K562 (cell line): Measurements from ENCODE around the gene USP1. TPM values are rescaled to one million over a fixed set of nuclear protein-coding genes. Genes with fewer than 3 reads are reported as not detected.

ENCODE experiments used
- ATAC-seq: fragments of 200-7000 bp; cut with Tn5 transposase; 3 replicates; pipeline ENCODE4 v1.9.1; 2020; ENCODE audit warnings: moderate library complexity
- BruUV-seq: library from RNA; stranded (reverse); fragments of 400-500 nt; replicated peaks from 2 replicates; lab custom pipeline; 2021; lab: Mats Ljungman, UMichigan
- CTCF ChIA-PET: fragments of 300-600 bp; formaldehyde crosslinking; extraction: SDS; loops from one replicate; lab custom pipeline; 2021; ENCODE audit warnings: low intra/inter-chr PET ratio; lab: Yijun Ruan, JAX
- POLR2A ChIA-PET: fragments of 300-600, 350-650 bp; sonication (Branson Sonifier 250); formaldehyde crosslinking; extraction: SDS; loops from one replicate; lab custom pipeline; 2021; ENCODE audit warnings: antibody characterized with exemption, inconsistent platforms; lab: Yijun Ruan, JAX
- DNase-seq, 4 experiments: peaks; one replicate each; pipeline versions ENCODE4 v3.0.0 to v3.0.0-alpha.2; 2011 to 2018; ENCODE audit warnings: low spot score in 3 of 4, mixed read lengths in 3 of 4; ENCODE audit errors: extremely low read depth in 1 of 4
- FAIRE-seq: peaks from 2 replicates; lab custom pipeline; 2011; peaks lifted over from hg19 to GRCh38; lab: Jason Lieb, UNC
- H2AFZ ChIP-seq: 2 replicates; pipeline ENCODE4 v1.6.0; 2011; ENCODE audit warnings: low read depth, low read length, control low read depth, inconsistent platforms
- H3K27ac ChIP-seq: fragments of 200-600 bp; 3 replicates; pipeline ENCODE4 v1.8.0; 2011; ENCODE audit warnings: low read depth, mild to moderate bottlenecking, control low read depth, inconsistent platforms, low read length, moderate library complexity, mixed read lengths; ENCODE audit errors: extremely low read depth
- H3K27me3 ChIP-seq, 2 experiments: fragments of 300-600 bp in 1 of 2; 2 replicates in 1 of 2; 3 replicates in 1 of 2; pipeline versions ENCODE4 v1.6.0 to v1.8.0; 2011; ENCODE audit warnings: inconsistent platforms in 2 of 2, low read length in 2 of 2, mild to moderate bottlenecking in 1 of 2, mixed read lengths in 1 of 2, moderate library complexity in 1 of 2; ENCODE audit not compliant: control insufficient read depth in 2 of 2, insufficient read depth in 2 of 2
- H3K36me3 ChIP-seq: fragments of 300-600 bp; 3 replicates; pipeline ENCODE4 v1.8.0; 2011; ENCODE audit warnings: mild to moderate bottlenecking, low read length, inconsistent platforms; ENCODE audit not compliant: control insufficient read depth, insufficient read depth
- H3K4me1 ChIP-seq, 2 experiments: fragments of 200-600 bp in 1 of 2; replicated peaks in 1 of 2; 2 replicates in 1 of 2; 3 replicates in 1 of 2; pipeline versions ENCODE4 v1.5.1 to v1.8.0; 2011; ENCODE audit warnings: inconsistent platforms in 2 of 2, low read length in 2 of 2, mild to moderate bottlenecking in 1 of 2, mixed read lengths in 1 of 2, moderate library complexity in 1 of 2; ENCODE audit not compliant: control insufficient read depth in 2 of 2, insufficient read depth in 2 of 2
- H3K4me2 ChIP-seq: 2 replicates; pipeline ENCODE4 v1.6.1; 2011; ENCODE audit warnings: low read length, control low read depth, inconsistent platforms, mixed read lengths; ENCODE audit not compliant: insufficient read depth
- H3K4me3 ChIP-seq: fragments of 200-600 bp; sonication (generic), shearing (Covaris generic); 2 replicates; pipeline ENCODE4 v1.5.1; 2016; ENCODE audit warnings: control low read depth, inconsistent platforms
- H3K79me2 ChIP-seq: fragments of 200-600 bp; 3 replicates; pipeline ENCODE4 v1.8.0; 2011; ENCODE audit warnings: low read length, inconsistent platforms; ENCODE audit not compliant: control insufficient read depth, insufficient read depth
- H3K9ac ChIP-seq, 2 experiments: 2 replicates each; pipeline versions ENCODE4 v1.6.0 to v1.6.1; 2011; ENCODE audit warnings: low read depth in 2 of 2, low read length in 2 of 2, control low read depth in 1 of 2, inconsistent platforms in 1 of 2, mild to moderate bottlenecking in 1 of 2, mixed read lengths in 1 of 2; ENCODE audit not compliant: insufficient read depth in 1 of 2
- H3K9me1 ChIP-seq: one replicate; pipeline ENCODE4 v1.6.0; 2011; ENCODE audit warnings: inconsistent platforms, mild to moderate bottlenecking, low read length, moderate library complexity; ENCODE audit not compliant: control insufficient read depth, insufficient read depth
- H3K9me3 ChIP-seq: replicated peaks from 2 replicates; pipeline ENCODE4 v1.5.1; 2011; ENCODE audit warnings: low read depth, low read length, inconsistent platforms; ENCODE audit not compliant: control insufficient read depth, insufficient read depth
- H4K20me1 ChIP-seq: replicated peaks from 2 replicates; pipeline ENCODE4 v1.6.1; 2011; ENCODE audit warnings: low read length, inconsistent platforms, mixed read lengths; ENCODE audit not compliant: control insufficient read depth, insufficient read depth
- ATF7 ChIP-seq: fragments of 450-650 bp; IDR thresholded peaks from 2 replicates; pipeline ENCODE4 v1.7.1; 2014; ENCODE audit warnings: mild to moderate bottlenecking, moderate library complexity
- FOXJ2 ChIP-seq: fragments of 200-800 bp; sonication (Bioruptor generic); IDR thresholded peaks from 2 replicates; pipeline ENCODE4 v1.6.1; 2016; ENCODE audit warnings: missing genetic modification characterization, missing compliant biosample characterization
- HNRNPLL ChIP-seq: fragments of 200-400 bp; formaldehyde crosslinking; IDR thresholded peaks from 2 replicates; pipeline ENCODE4 v1.6.1; 2017; ENCODE audit warnings: low read length, low read depth, mild to moderate bottlenecking; ENCODE audit not compliant: poor library complexity, severe bottlenecking
- RBBP5 ChIP-seq: fragments of 200-600 bp; sonication (generic); IDR thresholded peaks from 2 replicates; pipeline ENCODE4 v1.6.1; 2012; ENCODE audit warnings: borderline replicate concordance, mild to moderate bottlenecking, low read length, control low read depth, inconsistent platforms; ENCODE audit not compliant: insufficient read depth, poor library complexity, severe bottlenecking
- WGBS: fragments of 100-300 bp; shearing (Covaris generic); methylation state at CpG from one replicate; pipeline ENCODE4 v1.1.6; 2016; ENCODE audit warnings: low coverage, mixed read lengths; ENCODE audit not compliant: insufficient coverage; ENCODE audit errors: missing lambda C conversion rate; 5-methylcytosine and 5-hydroxymethylcytosine counted together
- in situ Hi-C: fragments of 300-500 bp; cut with MboI; formaldehyde crosslinking; loops from 4 replicates; pipeline ENCODE4 v1.15.0; 2018; ENCODE audit warnings: inconsistent platforms, mixed read lengths
- intact Hi-C: fragments of 100-400 bp; cut with micrococcal nuclease; formaldehyde crosslinking; loops from 2 replicates; pipeline ENCODE4 v1.14.2; 2022
- polyA plus RNA-seq, 8 experiments: library from polyadenylated mRNA; depleted of rRNA in 4 of 8; stranded (reverse) in 5 of 8; unstranded in 3 of 8; fragments of >200 nt; fragmentation: Nextera tagmentation in 2 of 8; fragmentation: Illumina TruSeq in 1 of 8; extraction: Ambion mirVana in 2 of 8; extraction: Trizol in 1 of 8; gene quantifications; 2 replicates each; pipeline versions ENCODE4 v1.2.1 to v1.2.3, GENCODE V29; 2011 to 2014; ENCODE audit warnings: inconsistent platforms in 1 of 8, missing spikeins in 1 of 8
- total RNA-seq, 7 experiments: library from RNA; depleted of rRNA in 6 of 7; stranded (reverse); fragments of >200 nt in 6 of 7; fragmentation: Illumina TruSeq in 2 of 7; extraction: Trizol in 2 of 7; gene quantifications; 2 replicates each; pipeline versions ENCODE4 v1.2.1 to v1.2.3, GENCODE V29; 2011 to 2021; ENCODE audit warnings: low replicate concordance in 1 of 7
- TF ChIP-seq, protein P1 (sequence below): fragments of 450-650 bp; IDR thresholded peaks from 2 replicates; pipeline ENCODE4 v1.7.1; 2018; ENCODE audit warnings: mild to moderate bottlenecking, low read depth; ENCODE audit not compliant: partially characterized antibody

USP1 gene
- total and polyA plus RNA-seq, 9 of the 15 experiments (the other 6 are each of a cell fraction or from before 2014, with no cell fraction given), result 27.3 to 87.9 (median 51.7) TPM

DNA sequence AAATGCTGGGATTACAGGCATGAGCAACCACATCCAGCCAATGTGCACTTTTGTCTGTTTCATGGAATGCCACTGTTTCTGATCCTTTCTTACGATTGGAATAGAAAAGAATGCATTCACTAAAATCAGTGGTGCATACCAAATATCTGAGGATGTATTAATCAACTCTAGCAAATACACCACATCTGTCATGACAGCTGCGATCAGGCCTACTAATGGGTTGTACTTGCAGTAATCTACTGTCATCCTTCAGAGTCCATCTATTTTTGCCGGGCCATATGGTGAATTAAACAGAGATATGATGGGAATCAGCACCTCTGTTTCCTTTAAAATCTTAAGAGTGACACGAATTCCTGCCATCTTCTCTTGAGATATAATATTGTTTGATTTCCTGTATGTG lies 8.5 kb upstream of the USP1 start:
- no peak overlapping the region for H3K4me2 ChIP-seq
- 7% methylated on average over 4 of the region's 4 CpGs for WGBS
- H3K36me3 ChIP-seq, result no peaks in the 10 kb centered on the region
- intact Hi-C loops (no loop called here), in situ Hi-C loops (no loop called here)
- ATAC-seq (no peak), DNase-seq (no peak), FAIRE-seq (no peak)
- POLR2A ChIA-PET, result interaction anchor here (0.6 kb wide), 1 partner anchor 341 kb away, joined by 3 read pairs; no protein-coding TSS in a partner anchor
- no peak overlapping the region for H3K9ac ChIP-seq
- TF ChIP-seq ATF7, result no peak
- TF ChIP-seq FOXJ2, result no peak
- TF ChIP-seq RBBP5, result no peak
- TF ChIP-seq, protein P1, sequence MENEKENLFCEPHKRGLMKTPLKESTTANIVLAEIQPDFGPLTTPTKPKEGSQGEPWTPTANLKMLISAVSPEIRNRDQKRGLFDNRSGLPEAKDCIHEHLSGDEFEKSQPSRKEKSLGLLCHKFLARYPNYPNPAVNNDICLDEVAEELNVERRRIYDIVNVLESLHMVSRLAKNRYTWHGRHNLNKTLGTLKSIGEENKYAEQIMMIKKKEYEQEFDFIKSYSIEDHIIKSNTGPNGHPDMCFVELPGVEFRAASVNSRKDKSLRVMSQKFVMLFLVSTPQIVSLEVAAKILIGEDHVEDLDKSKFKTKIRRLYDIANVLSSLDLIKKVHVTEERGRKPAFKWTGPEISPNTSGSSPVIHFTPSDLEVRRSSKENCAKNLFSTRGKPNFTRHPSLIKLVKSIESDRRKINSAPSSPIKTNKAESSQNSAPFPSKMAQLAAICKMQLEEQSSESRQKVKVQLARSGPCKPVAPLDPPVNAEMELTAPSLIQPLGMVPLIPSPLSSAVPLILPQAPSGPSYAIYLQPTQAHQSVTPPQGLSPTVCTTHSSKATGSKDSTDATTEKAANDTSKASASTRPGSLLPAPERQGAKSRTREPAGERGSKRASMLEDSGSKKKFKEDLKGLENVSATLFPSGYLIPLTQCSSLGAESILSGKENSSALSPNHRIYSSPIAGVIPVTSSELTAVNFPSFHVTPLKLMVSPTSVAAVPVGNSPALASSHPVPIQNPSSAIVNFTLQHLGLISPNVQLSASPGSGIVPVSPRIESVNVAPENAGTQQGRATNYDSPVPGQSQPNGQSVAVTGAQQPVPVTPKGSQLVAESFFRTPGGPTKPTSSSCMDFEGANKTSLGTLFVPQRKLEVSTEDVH, result no peak
- no peak for TF ChIP-seq HNRNPLL
- no peaks in the 10 kb centered on the region for H4K20me1 ChIP-seq
- no peak overlapping the region for H3K4me3 ChIP-seq
- H3K79me2 ChIP-seq, result no peaks in the 10 kb centered on the region
- no TSS peak for BruUV-seq
- H3K27ac ChIP-seq, result no peak overlapping the region
- CTCF ChIA-PET, result no interaction called here
- peaks cover 0 to 13% of the 10 kb centered on the region in 2 experiments; a peak in 2 of 5 replicates for H3K4me1 ChIP-seq
- no peak overlapping the region for H2AFZ ChIP-seq
- H3K27me3 ChIP-seq, result peaks cover 3 to 5% of the 10 kb centered on the region in 2 experiments; a peak in 1 of 5 replicates
- H3K9me3 ChIP-seq, result no peaks in the 10 kb centered on the region
- H3K9me1 ChIP-seq, result no peaks in the 10 kb centered on the region
